NCI-H1436 treated with DMSO at 0.1 percent for 48 hours (cell line): ENCODE results near the gene CIB1.
"Not testable (repeated sequence)": the region's sequence is repeated elsewhere in the genome, so short reads cannot be mapped to it uniquely, and the experiment has no call there.

Experiments
- DNase-seq: peaks from one replicate; lab custom pipeline; 2025; lab: John Stamatoyannopoulos, UW

Gene CIB1

GRCh38 chr15:90192961-90193786, 40.6 kb downstream of the CIB1 start:
- no peak for DNase-seq

- DNase-seq: peak; percentile 72
Observed at GRCh38 chr15:90191794-90192509, 41.8 kb downstream of the CIB1 start.

GRCh38 chr15:90191344-90191687, 42.4 kb downstream of the CIB1 start:
- DNase-seq: no peak

GRCh38 chr15:90190606-90191343, 43.0 kb downstream of the CIB1 start:
- DNase-seq: no peak

DNA sequence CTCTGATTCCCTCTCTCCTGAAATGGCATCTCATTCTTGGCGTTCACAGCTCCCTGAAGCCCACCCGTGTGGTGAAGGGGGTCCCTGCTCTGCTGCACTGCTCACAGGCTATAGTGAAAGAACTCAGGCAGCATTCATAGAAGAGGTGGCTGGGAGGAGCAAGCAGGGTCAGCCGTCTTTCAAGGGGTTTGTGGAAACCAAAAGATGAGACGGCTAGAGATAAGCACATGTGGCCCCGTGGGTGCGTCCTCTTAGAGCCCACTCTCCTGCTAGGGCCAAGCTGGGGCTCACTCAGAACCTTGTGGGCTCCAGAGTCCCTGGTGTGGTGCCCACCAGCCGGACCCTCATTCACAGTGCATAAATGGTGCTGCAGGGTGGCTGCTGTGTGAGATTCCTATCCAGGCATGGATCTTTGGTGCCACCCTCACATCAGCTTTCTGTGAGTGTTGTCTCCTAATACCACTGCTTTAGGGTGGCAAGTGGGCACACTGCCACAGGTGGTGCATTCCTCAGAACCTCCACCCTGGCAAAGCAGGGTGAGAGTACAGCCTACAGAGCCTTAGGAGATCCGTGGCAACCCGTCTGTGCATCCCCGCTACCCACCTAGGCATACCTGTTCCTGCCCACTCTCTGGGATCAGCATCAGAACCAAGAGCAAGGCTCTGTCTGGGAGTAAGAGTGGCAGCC, 43.8 kb downstream of the CIB1 start:
- DNase-seq: no peak

DNA sequence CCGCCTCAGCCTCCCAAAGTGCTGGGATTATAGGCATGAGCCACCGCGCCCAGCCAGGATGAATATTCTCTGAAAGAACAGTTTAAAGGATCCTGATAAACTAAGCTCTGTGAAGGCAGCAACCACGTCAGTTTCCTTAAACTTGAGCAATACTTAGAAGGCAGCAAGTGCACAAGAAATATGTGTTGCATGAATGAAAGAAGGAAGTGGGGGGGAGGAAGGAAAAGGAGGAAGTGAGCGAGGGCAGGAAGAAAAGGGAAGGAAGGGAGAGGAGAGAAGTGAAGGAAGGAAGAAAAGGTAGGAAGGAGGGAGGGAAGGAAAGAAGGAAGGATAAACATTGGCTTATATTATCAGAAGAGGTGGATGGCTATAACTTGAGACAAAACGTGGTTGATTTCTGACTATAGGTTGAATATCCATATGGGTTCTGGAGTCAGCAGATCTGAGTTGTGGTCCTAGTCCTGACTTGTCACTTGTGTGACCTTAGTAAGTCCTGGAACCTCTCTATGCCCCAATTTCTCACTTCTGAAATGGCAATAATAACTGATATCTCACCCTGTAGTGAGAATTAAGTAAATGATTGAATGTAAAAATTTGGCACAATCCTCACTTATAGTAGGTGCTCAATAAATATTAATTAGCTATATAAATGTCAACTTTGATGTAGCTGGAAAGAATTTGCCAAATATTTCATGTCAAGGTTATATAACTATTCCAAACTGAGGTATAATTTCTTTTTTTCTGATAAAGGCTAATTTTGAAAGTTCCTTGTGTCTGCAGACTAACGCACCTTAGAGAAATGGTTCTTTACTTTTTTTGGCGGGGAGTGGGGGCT, 44.6 kb downstream of the CIB1 start:
- DNase-seq: no peak

DNA sequence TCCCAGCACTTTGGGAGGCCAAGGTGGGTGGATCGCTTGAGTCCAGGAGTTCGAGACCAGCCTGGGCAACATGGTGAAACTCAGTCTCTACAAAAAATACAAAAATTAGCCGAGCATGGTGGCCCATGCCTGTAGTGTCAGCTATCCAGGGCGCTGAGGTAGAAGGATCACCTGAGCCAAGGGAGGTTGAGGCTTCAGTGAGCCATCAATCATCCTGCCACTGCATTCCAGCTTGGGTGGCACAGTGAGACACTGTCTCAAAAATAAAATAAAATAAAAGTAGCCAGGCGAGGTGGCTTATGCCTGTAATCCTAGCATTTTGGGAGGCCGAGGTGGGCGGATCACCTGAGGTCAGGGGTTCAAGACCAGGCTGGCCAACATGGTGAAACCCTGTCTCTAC, 45.7 kb downstream of the CIB1 start:
- DNase-seq: not testable (repeated sequence)

DNA sequence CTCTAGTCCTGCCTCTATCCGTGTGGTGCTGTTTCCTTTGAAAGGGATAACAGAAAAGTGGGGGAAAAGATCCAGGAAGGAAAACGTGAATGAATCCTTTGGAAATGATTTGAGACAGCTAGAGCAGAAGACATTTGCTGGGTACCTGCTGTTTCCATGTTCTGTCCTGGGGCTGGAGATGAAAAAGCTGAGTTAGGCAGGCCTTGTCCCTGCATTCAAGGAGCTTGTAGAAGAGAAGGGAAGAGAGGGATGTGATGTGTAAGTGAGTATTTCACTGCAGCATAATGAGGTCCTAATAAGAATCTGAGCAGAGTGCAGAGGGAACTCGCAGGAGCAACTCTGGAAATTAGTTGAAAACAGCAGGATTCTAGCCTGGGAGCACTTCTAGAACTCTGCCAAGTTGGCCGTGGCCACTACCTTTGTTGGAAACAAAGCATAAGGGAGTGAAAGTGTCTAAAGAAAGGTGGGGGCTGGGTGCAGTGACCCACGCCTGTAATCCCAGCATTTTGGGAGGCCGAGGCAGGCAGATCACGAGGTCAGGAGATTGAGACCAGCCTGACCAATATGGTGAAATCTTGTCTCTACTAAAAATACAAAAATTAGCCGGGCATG, 46.4 kb downstream of the CIB1 start:
- DNase-seq: no peak

GRCh38 chr15:90184786-90185704, 48.7 kb downstream of the CIB1 start:
- DNase-seq: no peak

DNA sequence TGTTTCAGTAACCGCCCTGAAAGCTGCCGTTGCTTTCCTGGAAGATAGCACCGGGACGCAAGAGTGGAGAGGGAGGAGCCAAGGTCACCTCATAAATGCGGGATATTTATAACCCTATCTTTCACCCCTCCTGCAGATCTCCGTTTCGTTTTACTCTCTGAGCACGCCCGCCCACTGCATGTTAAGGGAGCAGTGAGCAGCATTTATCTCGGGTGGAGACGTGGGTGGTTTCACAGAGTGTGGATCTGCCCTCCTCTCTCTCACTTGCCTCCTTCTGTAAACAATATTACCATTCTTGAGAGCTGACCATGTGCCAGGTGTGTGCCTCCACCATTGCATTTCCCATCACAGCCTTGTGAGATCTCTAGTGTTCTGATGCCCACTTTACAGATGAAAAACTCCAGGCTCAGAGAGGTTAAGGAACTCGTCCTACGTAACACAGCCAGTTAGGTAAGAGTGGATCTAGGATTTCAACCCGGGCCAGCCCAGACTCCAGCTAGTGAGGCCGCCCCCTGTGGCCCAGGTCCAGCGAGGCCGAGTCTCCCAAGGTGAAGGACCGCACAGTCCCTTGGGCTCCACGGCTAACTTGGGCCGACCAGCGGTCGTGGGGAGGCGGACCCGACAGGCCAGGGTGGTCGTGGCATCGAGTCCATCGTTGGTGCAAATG, 49.5 kb downstream of the CIB1 start:
- DNase-seq: no peak

DNA sequence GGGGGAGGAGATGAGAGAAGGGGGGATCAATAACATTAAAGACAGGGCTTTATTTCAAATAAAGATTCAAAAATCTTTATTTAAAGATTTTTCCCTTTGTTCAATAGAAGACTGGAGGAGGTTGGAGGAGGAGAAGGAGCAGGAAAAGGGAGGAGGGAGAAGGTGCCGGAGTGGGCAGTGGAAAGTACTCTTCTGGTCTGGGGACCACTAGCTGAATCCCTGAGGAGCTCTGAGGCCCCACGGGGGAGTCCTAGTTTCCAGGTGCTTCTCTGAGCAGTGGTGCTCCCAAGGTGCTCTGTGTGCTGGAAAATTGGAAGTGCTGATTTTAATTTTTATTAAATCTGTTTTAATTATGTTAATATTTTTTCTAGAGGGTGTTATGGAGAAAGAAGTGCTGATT, 52.0 kb downstream of the CIB1 start:
- DNase-seq: no peak
